ENCODE data around the gene TFPI.

DNA sequence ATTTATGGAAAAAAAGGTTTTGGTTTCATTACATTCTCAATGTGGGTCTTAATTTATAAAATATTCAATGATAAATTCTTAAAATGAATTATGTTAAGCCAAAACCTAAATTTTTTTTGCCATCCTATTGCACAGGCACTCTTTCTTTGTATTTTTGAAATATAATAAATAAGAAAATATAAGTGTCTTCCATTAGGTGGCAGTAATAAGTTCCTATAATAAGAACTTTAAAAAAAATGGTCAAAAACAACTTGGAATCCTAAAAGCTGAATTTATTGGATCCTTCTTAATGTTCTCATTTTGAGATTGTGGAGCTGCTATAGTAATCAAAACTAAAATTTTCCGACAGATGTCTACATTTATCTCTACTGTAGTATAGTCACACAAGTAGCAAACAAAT is 111.9 kb downstream of the TFPI start:
- TF ChIP-seq CTCF (conservative IDR thresholded peaks at IDR 0.05) = peak; percentile 39; the same call in 1 of the 2 replicates
- no peak for TF ChIP-seq EZH2 (IDR thresholded peaks at IDR 0.05; ENCODE audit: low read depth)

Measured in PC-9 (cell line).